Smooth muscle cell (in vitro differentiated cells): ENCODE data around the gene SLC22A23. TPM values are rescaled to one million over a fixed set of nuclear protein-coding genes. Genes with fewer than 3 reads are reported as not detected.

Experiments used
- DNase-seq: peaks from one replicate; lab custom pipeline; 2025; ENCODE audit not compliant: unreplicated experiment; lab: John Stamatoyannopoulos, UW
- H2AFZ ChIP-seq: fragments of 200-600 bp; sonication (generic); 2 replicates; pipeline ENCODE4 v1.6.0; 2016; ENCODE audit warnings: antibody characterized with exemption, low read depth, mild to moderate bottlenecking
- H3F3A ChIP-seq: fragments of 200-600 bp; sonication (generic); 2 replicates; pipeline ENCODE4 v1.6.0; 2017; ENCODE audit warnings: antibody characterized with exemption, low read depth
- H3K27ac ChIP-seq: fragments of 200-600 bp; sonication (generic); 2 replicates; pipeline ENCODE4 v1.5.1; 2016; ENCODE audit warnings: low read depth, mild to moderate bottlenecking
- H3K27me3 ChIP-seq: fragments of 200-600 bp; sonication (generic); 2 replicates; pipeline ENCODE4 v1.6.1; 2016; ENCODE audit warnings: low read depth, mild to moderate bottlenecking
- H3K36me3 ChIP-seq: fragments of 200-600 bp; sonication (generic); 2 replicates; pipeline ENCODE4 v1.5.1; 2016; ENCODE audit warnings: low read depth
- H3K4me1 ChIP-seq: fragments of 200-600 bp; sonication (generic); 2 replicates; pipeline ENCODE4 v1.5.1; 2016; ENCODE audit warnings: low read depth
- H3K4me2 ChIP-seq: fragments of 200-600 bp; sonication (generic); 2 replicates; pipeline ENCODE4 v1.6.0; 2016; ENCODE audit warnings: mild to moderate bottlenecking
- H3K4me3 ChIP-seq: fragments of 200-600 bp; sonication (generic); 2 replicates; pipeline ENCODE4 v1.5.1; 2016; ENCODE audit warnings: mild to moderate bottlenecking
- H3K79me2 ChIP-seq: fragments of 200-600 bp; sonication (generic); 2 replicates; pipeline ENCODE4 v1.6.0; 2016; ENCODE audit warnings: low read depth, mild to moderate bottlenecking
- H3K9ac ChIP-seq: fragments of 200-600 bp; sonication (generic); 2 replicates; pipeline ENCODE4 v1.6.0; 2016; ENCODE audit warnings: low read depth
- H3K9me3 ChIP-seq: fragments of 200-600 bp; sonication (generic); replicated peaks from 2 replicates; pipeline ENCODE4 v1.5.1; 2016; ENCODE audit warnings: low read depth
- H4K20me1 ChIP-seq: fragments of 200-600 bp; sonication (generic); 2 replicates; pipeline ENCODE4 v1.6.0; 2016; ENCODE audit warnings: low read depth
- WGBS: methylation state at CpG from one replicate; pipeline ENCODE4 v1.1.7; 2016; ENCODE audit warnings: low lambda C conversion rate; 5-methylcytosine and 5-hydroxymethylcytosine counted together
- polyA plus RNA-seq: library from polyadenylated mRNA; unstranded; fragments of >200 nt; fragmentation: Nextera tagmentation; extraction: Ambion mirVana; gene quantifications from 2 replicates; pipeline ENCODE4 v1.2.1, GENCODE V29; 2016
- total RNA-seq: library from RNA; depleted of rRNA; stranded (reverse); fragments of >200 nt; gene quantifications from 2 replicates; pipeline ENCODE4 v1.2.3, GENCODE V29; 2014
- TF ChIP-seq, protein P1 (sequence below): fragments of 200-600 bp; sonication (generic); IDR thresholded peaks from 2 replicates; pipeline ENCODE4 v1.5.1; 2017; ENCODE audit warnings: borderline replicate concordance, mild to moderate bottlenecking, antibody characterized with exemption; ENCODE audit not compliant: insufficient read depth, poor library complexity, severe bottlenecking

Gene SLC22A23
- total and polyA plus RNA-seq, 2 experiments from 2014 or later = 1.6 to 3.8 TPM

DNA sequence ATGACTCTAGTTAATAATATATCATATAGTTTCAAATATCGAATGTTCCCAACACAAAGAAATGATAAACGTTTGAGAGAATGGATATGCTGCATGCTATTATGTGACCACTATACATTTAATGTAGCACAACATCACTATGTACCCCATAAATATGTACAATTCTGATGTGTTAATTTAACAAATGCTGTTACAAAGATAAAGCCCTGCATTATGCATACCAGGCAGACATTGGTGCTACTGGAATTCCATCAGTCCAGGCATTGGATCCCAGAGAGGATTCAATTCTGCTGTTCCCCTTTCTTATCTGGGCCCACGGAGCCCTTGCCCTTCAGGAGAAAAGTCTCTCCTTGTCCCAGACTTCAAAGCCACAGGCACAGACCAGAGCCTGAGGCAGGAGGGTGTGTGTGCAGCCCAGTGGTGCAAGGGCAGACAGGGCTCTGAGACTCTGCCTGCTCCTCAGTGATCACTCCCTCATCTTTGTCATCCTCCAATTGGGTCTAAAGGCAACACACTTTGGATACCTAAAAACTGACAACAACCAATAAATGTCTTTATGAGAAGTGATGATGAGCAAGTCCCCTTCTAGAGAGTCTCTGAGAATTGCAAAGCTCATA is 152.9 kb downstream of the SLC22A23 start:
- no peak overlapping the region for H3K9ac ChIP-seq
- H3F3A ChIP-seq = no peaks in the 10 kb centered on the region
- H3K4me2 ChIP-seq = no peak overlapping the region
- H3K79me2 ChIP-seq = no peaks in the 10 kb centered on the region
- TF ChIP-seq, protein P1, sequence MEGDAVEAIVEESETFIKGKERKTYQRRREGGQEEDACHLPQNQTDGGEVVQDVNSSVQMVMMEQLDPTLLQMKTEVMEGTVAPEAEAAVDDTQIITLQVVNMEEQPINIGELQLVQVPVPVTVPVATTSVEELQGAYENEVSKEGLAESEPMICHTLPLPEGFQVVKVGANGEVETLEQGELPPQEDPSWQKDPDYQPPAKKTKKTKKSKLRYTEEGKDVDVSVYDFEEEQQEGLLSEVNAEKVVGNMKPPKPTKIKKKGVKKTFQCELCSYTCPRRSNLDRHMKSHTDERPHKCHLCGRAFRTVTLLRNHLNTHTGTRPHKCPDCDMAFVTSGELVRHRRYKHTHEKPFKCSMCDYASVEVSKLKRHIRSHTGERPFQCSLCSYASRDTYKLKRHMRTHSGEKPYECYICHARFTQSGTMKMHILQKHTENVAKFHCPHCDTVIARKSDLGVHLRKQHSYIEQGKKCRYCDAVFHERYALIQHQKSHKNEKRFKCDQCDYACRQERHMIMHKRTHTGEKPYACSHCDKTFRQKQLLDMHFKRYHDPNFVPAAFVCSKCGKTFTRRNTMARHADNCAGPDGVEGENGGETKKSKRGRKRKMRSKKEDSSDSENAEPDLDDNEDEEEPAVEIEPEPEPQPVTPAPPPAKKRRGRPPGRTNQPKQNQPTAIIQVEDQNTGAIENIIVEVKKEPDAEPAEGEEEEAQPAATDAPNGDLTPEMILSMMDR = no peak
- H3K4me1 ChIP-seq = no peaks in the 10 kb centered on the region
- H3K36me3 ChIP-seq = no peaks in the 10 kb centered on the region
- no peak overlapping the region for H2AFZ ChIP-seq
- H3K27ac ChIP-seq = no peak overlapping the region
- H3K27me3 ChIP-seq = no peaks in the 10 kb centered on the region
- no peaks in the 10 kb centered on the region for H3K9me3 ChIP-seq
- no peak for DNase-seq
- WGBS = 89% methylated on average over 3 of the region's 3 CpGs
- no peaks in the 10 kb centered on the region for H4K20me1 ChIP-seq
- H3K4me3 ChIP-seq = no peak overlapping the region

- H3K4me1 ChIP-seq = no peaks in the 10 kb centered on the region
- H3K27ac ChIP-seq = no peak overlapping the region
- no peak overlapping the region for H2AFZ ChIP-seq
- DNase-seq = no peak
- H4K20me1 ChIP-seq = no peaks in the 10 kb centered on the region
- H3K36me3 ChIP-seq = no peaks in the 10 kb centered on the region
- no peaks in the 10 kb centered on the region for H3K9me3 ChIP-seq
- H3K9ac ChIP-seq = no peak overlapping the region
- WGBS = 96% methylated on average over 8 of the region's 8 CpGs
- H3K4me2 ChIP-seq = no peak overlapping the region
- no peaks in the 10 kb centered on the region for H3K79me2 ChIP-seq
- TF ChIP-seq, protein P1 = no peak
- H3F3A ChIP-seq = no peaks in the 10 kb centered on the region
- H3K4me3 ChIP-seq = no peak overlapping the region
- H3K27me3 ChIP-seq = no peaks in the 10 kb centered on the region
Observed at GRCh38 chr6:3301506-3301905, 155.3 kb downstream of the SLC22A23 start.

DNA sequence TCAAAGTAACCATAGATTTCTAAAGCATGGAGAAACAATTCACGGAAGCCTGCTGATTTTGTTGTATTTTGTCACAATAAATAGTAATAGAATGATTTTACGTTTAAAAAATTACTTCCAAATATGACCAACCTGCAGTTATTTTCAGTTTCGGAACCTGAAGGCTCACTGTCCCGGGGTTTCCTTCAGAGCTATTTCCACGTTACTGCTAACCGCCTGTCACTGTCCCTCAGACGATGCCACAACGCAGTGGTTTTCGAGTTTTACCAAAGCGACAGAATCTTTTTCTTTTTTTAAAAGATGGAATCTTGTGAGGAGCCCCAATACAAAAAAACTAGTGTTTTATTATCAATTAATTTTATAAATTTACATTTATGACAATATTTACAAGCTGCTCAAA is 157.6 kb downstream of the SLC22A23 start:
- H3K9ac ChIP-seq = no peak overlapping the region
- no peak overlapping the region for H2AFZ ChIP-seq
- H3K9me3 ChIP-seq = no peaks in the 10 kb centered on the region
- H3F3A ChIP-seq = no peaks in the 10 kb centered on the region
- no peak for DNase-seq
- 95% methylated on average over 10 of the region's 10 CpGs for WGBS
- H3K27ac ChIP-seq = no peak overlapping the region
- H3K4me2 ChIP-seq = no peak overlapping the region
- no peaks in the 10 kb centered on the region for H3K79me2 ChIP-seq
- no peak overlapping the region for H3K4me3 ChIP-seq
- no peaks in the 10 kb centered on the region for H3K4me1 ChIP-seq
- H4K20me1 ChIP-seq = no peaks in the 10 kb centered on the region
- no peaks in the 10 kb centered on the region for H3K27me3 ChIP-seq
- H3K36me3 ChIP-seq = no peaks in the 10 kb centered on the region
- TF ChIP-seq, protein P1 = no peak

DNA sequence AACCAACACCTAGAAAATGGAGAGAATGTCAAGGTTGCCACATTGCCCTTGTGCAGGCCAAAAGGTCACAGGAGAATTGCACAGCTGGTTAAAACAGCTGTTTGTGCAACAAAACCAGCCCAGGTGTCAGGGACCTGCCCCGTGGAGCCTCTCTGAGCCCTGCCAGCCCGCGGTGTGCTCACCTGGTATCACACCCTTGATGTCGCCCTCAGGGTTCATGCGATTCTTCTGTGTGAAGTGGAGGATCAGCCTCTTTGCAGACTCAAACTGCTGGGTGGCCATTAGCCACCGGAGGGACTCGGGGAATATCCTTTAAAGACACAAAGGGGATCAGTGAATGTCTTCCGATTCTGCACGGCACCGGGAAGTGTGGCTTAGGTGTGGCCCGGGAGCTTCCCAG is 158.9 kb downstream of the SLC22A23 start:
- Histone ChIP-seq H3K27me3 (no peaks in the 10 kb centered on the region), H2AFZ (no peak overlapping the region), H4K20me1 (no peaks in the 10 kb centered on the region), H3K4me1 (no peaks in the 10 kb centered on the region), H3K79me2 (no peaks in the 10 kb centered on the region), H3K36me3 (no peaks in the 10 kb centered on the region), H3K9me3 (no peaks in the 10 kb centered on the region), H3K4me2 (no peak overlapping the region), H3F3A (no peaks in the 10 kb centered on the region), H3K27ac (no peak overlapping the region), H3K9ac (no peak overlapping the region), H3K4me3 (no peak overlapping the region)
- TF ChIP-seq, protein P1 = no peak
- 91% methylated on average over 11 of the region's 11 CpGs for WGBS
- no peak for DNase-seq
